WTC11 (cell line): Measurements from ENCODE around the gene OR2G2. TPM values are rescaled to one million over a fixed set of nuclear protein-coding genes. Genes with fewer than 3 reads are reported as not detected.

Experiments used
- ATAC-seq: fragments of 200-7000 bp; cut with Tn5 transposase; 2 replicates; pipeline ENCODE4 v1.10.0; 2021; ENCODE audit warnings: mild to moderate bottlenecking, moderate library complexity
- CTCF ChIA-PET: fragments of 300-600 bp; sonication (Branson Sonifier 250); formaldehyde crosslinking; loops from one replicate; lab custom pipeline; 2021; ENCODE audit warnings: antibody characterized with exemption; lab: Charles Lee
- POLR2A ChIA-PET: fragments of 350-600 bp; sonication (Branson Sonifier 250); formaldehyde crosslinking; loops from one replicate; lab custom pipeline; 2021; ENCODE audit warnings: antibody characterized with exemption; lab: Charles Lee
- DNase-seq: peaks from one replicate; pipeline ENCODE4 v3.0.0; 2021; ENCODE audit warnings: low spot score
- H3K27ac Mint-ChIP-seq: 2 replicates; pipeline ENCODE4 v1.8.0; 2021; ENCODE audit warnings: mixed read lengths
- H3K27me3 Mint-ChIP-seq: 2 replicates; pipeline ENCODE4 v1.8.0; 2021; ENCODE audit warnings: low read depth, mild to moderate bottlenecking, moderate library complexity, mixed read lengths
- H3K36me3 Mint-ChIP-seq: 2 replicates; pipeline ENCODE4 v1.8.0; 2021; ENCODE audit warnings: mixed read lengths
- H3K4me1 Mint-ChIP-seq: 2 replicates; pipeline ENCODE4 v1.8.0; 2022; ENCODE audit warnings: mixed read lengths
- H3K4me3 Mint-ChIP-seq: 2 replicates; pipeline ENCODE4 v1.8.0; 2021; ENCODE audit warnings: mild to moderate bottlenecking, moderate library complexity, mixed read lengths
- H3K9me3 Mint-ChIP-seq: 2 replicates; pipeline ENCODE4 v1.8.0; 2021; ENCODE audit warnings: mixed read lengths
- FOXJ3 ChIP-seq: sonication (generic); formaldehyde crosslinking; IDR thresholded peaks from 2 replicates; pipeline ENCODE4 v1.9.0; 2021; ENCODE audit warnings: missing genetic modification reagents, mild to moderate bottlenecking, borderline replicate concordance
- GTF2I ChIP-seq: fragments of 250-450 bp; sonication (Bioruptor Pico); conservative IDR thresholded peaks from 2 replicates; pipeline ENCODE4 v1.4.0; 2021; ENCODE audit warnings: mild to moderate bottlenecking
- HMGXB4 ChIP-seq: sonication (generic); formaldehyde crosslinking; IDR thresholded peaks from 2 replicates; pipeline ENCODE4 v1.8.1; 2023; ENCODE audit warnings: mild to moderate bottlenecking, moderate library complexity, missing genetic modification reagents
- NFATC4 ChIP-seq: fragments of 250-450 bp; sonication (Bioruptor Pico); IDR thresholded peaks from 2 replicates; pipeline ENCODE4 v1.9.0; 2021; ENCODE audit warnings: mild to moderate bottlenecking
- NR2C2 ChIP-seq: sonication (generic); formaldehyde crosslinking; IDR thresholded peaks from 2 replicates; pipeline ENCODE4 v1.8.0; 2022; ENCODE audit warnings: mild to moderate bottlenecking, missing genetic modification reagents
- PREB ChIP-seq: sonication (generic); formaldehyde crosslinking; IDR thresholded peaks from 2 replicates; pipeline ENCODE4 v1.8.1; 2022; ENCODE audit warnings: mild to moderate bottlenecking, missing genetic modification reagents, moderate library complexity, borderline replicate concordance
- PRRX2 ChIP-seq: fragments of 250-450 bp; sonication (Bioruptor Pico); IDR thresholded peaks from 2 replicates; pipeline ENCODE4 v1.8.0; 2021; ENCODE audit warnings: mild to moderate bottlenecking
- ZNF317 ChIP-seq: sonication (generic); formaldehyde crosslinking; IDR thresholded peaks from 2 replicates; pipeline ENCODE4 v1.8.1; 2023; ENCODE audit warnings: low read depth, mild to moderate bottlenecking, moderate library complexity, missing genetic modification reagents, borderline replicate concordance
- ZNF532 ChIP-seq: fragments of 250-450 bp; sonication (Bioruptor Pico); IDR thresholded peaks from 2 replicates; pipeline ENCODE4 v1.9.0; 2021; ENCODE audit warnings: mild to moderate bottlenecking, borderline replicate concordance
- total RNA-seq: library from RNA; stranded (reverse); gene quantifications from 3 replicates; pipeline ENCODE4 v1.2.3, GENCODE V29; 2021
- TF ChIP-seq, protein P1 (sequence below): sonication (generic); formaldehyde crosslinking; IDR thresholded peaks from 2 replicates; pipeline ENCODE4 v1.8.1; 2023; ENCODE audit warnings: mild to moderate bottlenecking, missing genetic modification reagents, borderline replicate concordance
- TF ChIP-seq, protein P2 (sequence below): fragments of 250-450 bp; sonication (Bioruptor Pico); IDR thresholded peaks from 2 replicates; pipeline ENCODE4 v1.9.0; 2021; ENCODE audit warnings: mild to moderate bottlenecking

The OR2G2 gene
- total RNA-seq, 1 experiment from 2014 or later = not detected

DNA sequence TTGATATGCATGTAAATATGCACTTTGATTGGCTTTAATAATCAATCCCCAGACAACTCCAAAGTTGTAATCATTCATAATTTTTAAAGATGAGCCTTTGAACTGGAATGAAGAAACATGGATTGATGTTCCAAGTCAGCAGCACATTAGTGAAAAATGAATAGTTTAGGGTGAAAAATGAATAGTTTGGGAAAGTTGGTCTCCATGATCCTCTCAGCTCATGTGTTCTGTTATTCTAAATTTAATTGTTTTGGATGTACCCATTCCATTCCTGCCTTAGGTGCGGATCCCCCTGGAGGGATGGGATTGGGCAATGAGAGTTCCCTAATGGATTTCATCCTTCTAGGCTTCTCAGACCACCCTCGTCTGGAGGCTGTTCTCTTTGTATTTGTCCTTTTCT is 17.1 kb downstream of the OR2G2 start, which contains the start of gene OR2G3 (continued):
- TF ChIP-seq ZNF317 (CRISPR knock-in tag) (no peak), PREB (CRISPR knock-in tag) (no peak)

DNA sequence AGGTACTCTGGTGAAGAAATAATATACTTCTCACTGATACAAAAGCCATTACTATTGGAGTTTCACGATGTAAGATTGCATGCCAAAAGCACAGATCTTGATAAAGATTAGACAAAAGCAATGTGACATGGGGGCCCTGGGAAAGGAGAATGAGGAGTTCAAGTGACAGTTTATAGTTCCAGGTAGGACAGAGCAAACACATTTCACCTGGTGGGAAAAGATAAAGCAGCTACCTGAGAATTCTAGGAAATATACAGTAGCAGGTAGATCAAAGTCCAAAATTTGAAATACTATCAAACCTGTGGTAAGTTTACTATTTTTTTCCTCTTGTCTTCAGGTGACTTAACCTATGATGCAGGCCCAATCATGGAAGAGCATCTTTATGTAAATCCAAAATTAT is 25.2 kb downstream of the OR2G2 start:
- no peak for ATAC-seq
- no peak for TF ChIP-seq FOXJ3 (CRISPR knock-in tag)
- TF ChIP-seq, protein P1, sequence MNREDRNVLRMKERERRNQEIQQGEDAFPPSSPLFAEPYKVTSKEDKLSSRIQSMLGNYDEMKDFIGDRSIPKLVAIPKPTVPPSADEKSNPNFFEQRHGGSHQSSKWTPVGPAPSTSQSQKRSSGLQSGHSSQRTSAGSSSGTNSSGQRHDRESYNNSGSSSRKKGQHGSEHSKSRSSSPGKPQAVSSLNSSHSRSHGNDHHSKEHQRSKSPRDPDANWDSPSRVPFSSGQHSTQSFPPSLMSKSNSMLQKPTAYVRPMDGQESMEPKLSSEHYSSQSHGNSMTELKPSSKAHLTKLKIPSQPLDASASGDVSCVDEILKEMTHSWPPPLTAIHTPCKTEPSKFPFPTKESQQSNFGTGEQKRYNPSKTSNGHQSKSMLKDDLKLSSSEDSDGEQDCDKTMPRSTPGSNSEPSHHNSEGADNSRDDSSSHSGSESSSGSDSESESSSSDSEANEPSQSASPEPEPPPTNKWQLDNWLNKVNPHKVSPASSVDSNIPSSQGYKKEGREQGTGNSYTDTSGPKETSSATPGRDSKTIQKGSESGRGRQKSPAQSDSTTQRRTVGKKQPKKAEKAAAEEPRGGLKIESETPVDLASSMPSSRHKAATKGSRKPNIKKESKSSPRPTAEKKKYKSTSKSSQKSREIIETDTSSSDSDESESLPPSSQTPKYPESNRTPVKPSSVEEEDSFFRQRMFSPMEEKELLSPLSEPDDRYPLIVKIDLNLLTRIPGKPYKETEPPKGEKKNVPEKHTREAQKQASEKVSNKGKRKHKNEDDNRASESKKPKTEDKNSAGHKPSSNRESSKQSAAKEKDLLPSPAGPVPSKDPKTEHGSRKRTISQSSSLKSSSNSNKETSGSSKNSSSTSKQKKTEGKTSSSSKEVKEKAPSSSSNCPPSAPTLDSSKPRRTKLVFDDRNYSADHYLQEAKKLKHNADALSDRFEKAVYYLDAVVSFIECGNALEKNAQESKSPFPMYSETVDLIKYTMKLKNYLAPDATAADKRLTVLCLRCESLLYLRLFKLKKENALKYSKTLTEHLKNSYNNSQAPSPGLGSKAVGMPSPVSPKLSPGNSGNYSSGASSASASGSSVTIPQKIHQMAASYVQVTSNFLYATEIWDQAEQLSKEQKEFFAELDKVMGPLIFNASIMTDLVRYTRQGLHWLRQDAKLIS (CRISPR knock-in tag) = no peak
- Mint-ChIP-seq H3K9me3 (peaks cover 20% of the 10 kb centered on the region), H3K27me3 (peaks cover 3% of the 10 kb centered on the region; the same call in 1 of the 2 replicates), H3K4me3 (no peak overlapping the region), H3K4me1 (no peaks in the 10 kb centered on the region), H3K36me3 (no peaks in the 10 kb centered on the region), H3K27ac (no peak overlapping the region)
- no peak for DNase-seq
- CTCF ChIA-PET = no interaction called here
- POLR2A ChIA-PET = no interaction called here

GRCh38 chr1:247614625-247615024 is 26.5 kb downstream of the OR2G2 start:
- no peaks in the 10 kb centered on the region for H3K4me1 Mint-ChIP-seq
- no peaks in the 10 kb centered on the region; the same call in 1 of the 2 replicates for H3K27me3 Mint-ChIP-seq
- peaks cover 8% of the 10 kb centered on the region for H3K9me3 Mint-ChIP-seq
- no peak for ATAC-seq
- H3K27ac Mint-ChIP-seq = no peak overlapping the region
- no peak for DNase-seq
- no peak overlapping the region for H3K4me3 Mint-ChIP-seq
- TF ChIP-seq FOXJ3 (CRISPR knock-in tag) (no peak), GTF2I (no peak), NFATC4 (CRISPR knock-in tag) (no peak), PRRX2 (CRISPR knock-in tag) (no peak), HMGXB4 (no peak), NR2C2 (CRISPR knock-in tag) (no peak), ZNF532 (no peak)
- TF ChIP-seq, protein P2, sequence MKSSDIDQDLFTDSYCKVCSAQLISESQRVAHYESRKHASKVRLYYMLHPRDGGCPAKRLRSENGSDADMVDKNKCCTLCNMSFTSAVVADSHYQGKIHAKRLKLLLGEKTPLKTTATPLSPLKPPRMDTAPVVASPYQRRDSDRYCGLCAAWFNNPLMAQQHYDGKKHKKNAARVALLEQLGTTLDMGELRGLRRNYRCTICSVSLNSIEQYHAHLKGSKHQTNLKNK (CRISPR knock-in tag) = no peak
- CTCF ChIA-PET = no interaction called here
- H3K36me3 Mint-ChIP-seq = no peaks in the 10 kb centered on the region
- POLR2A ChIA-PET = no interaction called here
